Measurements from ENCODE around the gene ELF5. TPM values are rescaled to one million over a fixed set of nuclear protein-coding genes. Genes with fewer than 3 reads are reported as not detected.

Gene ELF5
- not detected in 5 replicates for total RNA-seq (2022; extraction: Qiagen RNA extraction)

DNA sequence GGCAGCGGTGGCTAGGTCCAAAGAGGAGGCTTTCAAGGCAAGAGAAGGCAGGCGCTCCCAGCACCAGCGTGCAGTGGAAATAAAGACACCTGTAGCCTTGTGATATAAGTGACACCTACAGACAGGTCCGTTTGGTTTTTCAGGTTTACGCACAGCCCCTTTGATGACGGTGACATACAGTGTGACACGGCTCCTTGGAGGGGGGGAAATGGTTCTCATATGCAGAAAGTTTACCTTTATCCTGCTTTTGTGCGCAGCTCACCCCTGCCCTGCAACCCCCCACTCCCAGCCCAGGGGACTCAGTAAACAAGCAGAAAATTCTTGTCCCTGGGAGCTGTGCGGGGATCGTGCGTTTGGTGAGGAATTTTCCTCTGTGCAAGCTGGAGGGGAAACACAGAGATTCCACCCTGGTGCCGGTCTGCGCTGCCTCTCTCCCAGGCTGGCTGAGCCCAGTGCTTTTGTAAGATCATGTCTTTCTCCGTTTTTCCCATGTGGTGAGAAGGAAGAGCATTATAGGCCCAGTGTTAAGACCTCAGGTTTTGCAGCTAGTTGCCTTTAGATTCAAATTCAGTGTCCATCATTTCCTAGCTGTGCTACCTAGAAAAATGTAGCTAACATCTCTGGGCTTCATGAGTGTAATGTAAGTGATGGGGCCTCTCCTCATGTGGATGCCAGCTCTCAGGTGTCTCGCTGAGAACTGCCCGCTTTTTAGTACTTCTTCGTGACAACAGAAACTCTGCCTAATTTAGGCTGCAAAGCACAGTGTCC lies at the start of gene ELF5:
Gene ELF5 (minus strand): TSS at position 113 of the 768 bp plus-strand sequence. CDS start 8,045 bp downstream, outside the sequence.

DNA sequence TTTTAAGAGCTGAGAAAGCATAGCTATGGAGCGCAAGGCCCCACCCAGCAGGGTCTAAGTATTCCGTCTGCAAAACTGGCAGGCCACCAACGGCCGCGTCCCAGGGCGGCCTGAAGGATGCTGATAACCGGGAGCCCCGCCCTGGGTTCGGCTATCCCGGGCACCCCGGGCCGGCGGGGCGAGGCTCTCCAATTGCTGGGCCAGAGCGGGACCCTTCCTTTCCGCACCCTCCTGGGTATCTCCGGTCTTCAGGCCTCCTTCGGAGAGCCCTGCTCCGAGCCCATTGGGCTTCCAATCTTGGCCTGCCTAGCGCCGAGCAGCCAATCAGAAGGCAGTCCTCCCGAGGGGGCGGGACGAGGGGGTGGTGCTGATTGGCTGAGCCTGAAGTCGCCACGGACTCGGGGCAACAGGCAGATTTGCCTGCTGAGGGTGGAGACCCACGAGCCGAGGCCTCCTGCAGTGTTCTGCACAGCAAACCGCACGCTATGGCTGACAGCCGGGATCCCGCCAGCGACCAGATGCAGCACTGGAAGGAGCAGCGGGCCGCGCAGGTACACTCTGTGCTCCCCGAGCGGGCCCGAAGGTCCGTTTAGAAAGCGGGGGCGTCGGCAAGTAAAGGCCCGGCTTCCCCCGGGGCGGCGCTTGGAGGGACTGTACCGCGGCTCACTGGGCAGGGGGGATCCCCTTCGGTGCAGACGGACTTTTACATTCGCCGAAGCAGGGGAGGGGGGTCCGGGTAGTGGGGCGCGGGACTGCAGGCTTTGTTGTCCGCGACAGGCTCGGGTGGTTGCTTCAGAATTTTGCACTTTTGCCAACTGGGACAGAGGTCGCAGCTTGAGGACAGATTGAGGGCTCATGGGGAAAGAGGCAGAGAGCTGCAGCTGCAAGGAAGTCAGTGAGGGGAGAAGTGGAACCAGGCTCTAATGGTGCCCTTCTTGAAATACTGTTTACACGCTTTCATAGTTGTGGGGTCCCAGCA lies 74.8 kb downstream of the ELF5 start, which contains the start of gene CAT:
Gene CAT (plus strand): TSS at position 406 of the 979 bp plus-strand sequence. CDS start 80 bp downstream, at position 486.

Other genes with a start within 250 kb of the ELF5 start
- 36.2 to 45.0 TPM (median 42.4 TPM) in 5 replicates for gene ABTB2, start 155.8 kb downstream of the ELF5 start, total RNA-seq (2022; extraction: Qiagen RNA extraction)
- gene CAT, start 74.9 kb downstream of the ELF5 start, total RNA-seq (2022; extraction: Qiagen RNA extraction) = 35.4 to 42.1 TPM (median 37.5 TPM) in 5 replicates
- 0.61 to 1.4 TPM (median 1.1 TPM) in 5 replicates for gene EHF, start 107.3 kb upstream of the ELF5 start, total RNA-seq (2022; extraction: Qiagen RNA extraction)